Measurements from ENCODE around the gene KIAA1217.

DNA sequence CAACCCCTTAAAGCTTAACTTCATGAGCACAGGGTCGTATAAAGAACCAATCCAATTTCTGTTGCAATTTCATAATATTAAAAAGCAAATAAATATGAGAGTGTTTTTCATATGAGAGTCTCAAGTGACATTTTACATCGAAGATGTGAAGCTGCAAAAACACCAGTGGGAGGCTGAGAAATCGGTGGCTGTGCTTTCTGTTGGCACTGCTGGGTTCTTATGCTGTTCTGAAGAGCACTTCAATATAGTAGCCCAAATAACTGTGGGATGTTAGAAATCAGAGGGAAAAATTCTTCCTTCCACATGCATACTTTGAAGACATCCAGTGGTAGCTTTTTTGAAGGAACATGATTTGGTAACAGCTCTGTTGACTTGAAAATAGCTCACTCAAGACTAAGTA is 269.0 kb downstream of the KIAA1217 start:
- no peak for TF ChIP-seq POLR2AphosphoS5 (IDR thresholded peaks at IDR 0.05)
- TF ChIP-seq, protein P1, sequence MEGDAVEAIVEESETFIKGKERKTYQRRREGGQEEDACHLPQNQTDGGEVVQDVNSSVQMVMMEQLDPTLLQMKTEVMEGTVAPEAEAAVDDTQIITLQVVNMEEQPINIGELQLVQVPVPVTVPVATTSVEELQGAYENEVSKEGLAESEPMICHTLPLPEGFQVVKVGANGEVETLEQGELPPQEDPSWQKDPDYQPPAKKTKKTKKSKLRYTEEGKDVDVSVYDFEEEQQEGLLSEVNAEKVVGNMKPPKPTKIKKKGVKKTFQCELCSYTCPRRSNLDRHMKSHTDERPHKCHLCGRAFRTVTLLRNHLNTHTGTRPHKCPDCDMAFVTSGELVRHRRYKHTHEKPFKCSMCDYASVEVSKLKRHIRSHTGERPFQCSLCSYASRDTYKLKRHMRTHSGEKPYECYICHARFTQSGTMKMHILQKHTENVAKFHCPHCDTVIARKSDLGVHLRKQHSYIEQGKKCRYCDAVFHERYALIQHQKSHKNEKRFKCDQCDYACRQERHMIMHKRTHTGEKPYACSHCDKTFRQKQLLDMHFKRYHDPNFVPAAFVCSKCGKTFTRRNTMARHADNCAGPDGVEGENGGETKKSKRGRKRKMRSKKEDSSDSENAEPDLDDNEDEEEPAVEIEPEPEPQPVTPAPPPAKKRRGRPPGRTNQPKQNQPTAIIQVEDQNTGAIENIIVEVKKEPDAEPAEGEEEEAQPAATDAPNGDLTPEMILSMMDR (IDR thresholded peaks at IDR 0.05), result no peak

Data from prostate gland (tissue), 2 donors.